NCI-H2196 treated with DMSO at 0.1 percent for 48 hours (cell line): ENCODE measurements around the gene PDE4B.

Experiments used
- DNase-seq: peaks from one replicate; lab custom pipeline; 2025; ENCODE audit not compliant: unreplicated experiment; lab: John Stamatoyannopoulos, UW

The PDE4B gene

GRCh38 chr1:66172272-66172671 lies 379.6 kb downstream of the PDE4B start:
- DNase-seq = no peak

DNA sequence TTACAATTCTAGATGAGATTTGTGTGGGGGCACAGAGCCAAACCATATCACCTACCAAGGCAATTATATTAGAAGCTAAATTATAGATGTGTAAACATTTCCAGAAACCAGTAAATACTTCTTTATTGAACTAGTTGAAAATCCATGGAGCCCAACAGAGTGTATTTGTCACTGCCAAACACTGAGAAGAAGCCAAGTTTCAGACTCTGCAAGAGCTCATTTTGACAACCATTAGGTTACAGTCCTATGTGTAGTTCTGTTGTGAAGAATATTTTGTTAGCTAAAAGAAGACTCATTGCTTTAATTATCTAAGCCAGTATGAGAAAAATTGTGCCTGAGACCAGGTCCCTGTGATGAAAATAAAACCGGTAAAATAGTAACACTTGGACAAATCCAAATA lies 382.4 kb downstream of the PDE4B start:
- DNase-seq = no peak

DNA sequence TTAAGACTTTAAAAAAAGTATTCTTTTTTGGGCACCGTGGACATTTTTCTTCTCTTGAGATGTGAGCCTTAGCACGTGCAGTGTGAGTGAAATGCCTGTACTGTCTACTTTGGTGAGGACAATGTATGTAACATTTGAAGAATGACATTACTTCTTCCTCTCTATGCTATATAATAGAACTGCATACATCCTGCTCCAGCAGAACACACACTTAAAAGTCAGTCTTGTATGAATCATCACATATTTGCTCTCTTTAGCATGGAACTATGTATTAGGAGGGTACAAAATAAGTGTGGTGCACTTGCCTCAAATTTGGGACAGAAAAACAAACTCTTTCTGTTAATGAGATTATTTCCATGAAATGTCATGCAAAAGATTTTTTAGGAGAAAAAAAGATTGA lies 382.9 kb downstream of the PDE4B start:
- no peak for DNase-seq

- DNase-seq = no peak
Observed at GRCh38 chr1:66176012-66176715, 383.5 kb downstream of the PDE4B start.

GRCh38 chr1:66176832-66177231 lies 384.1 kb downstream of the PDE4B start:
- no peak for DNase-seq

DNA sequence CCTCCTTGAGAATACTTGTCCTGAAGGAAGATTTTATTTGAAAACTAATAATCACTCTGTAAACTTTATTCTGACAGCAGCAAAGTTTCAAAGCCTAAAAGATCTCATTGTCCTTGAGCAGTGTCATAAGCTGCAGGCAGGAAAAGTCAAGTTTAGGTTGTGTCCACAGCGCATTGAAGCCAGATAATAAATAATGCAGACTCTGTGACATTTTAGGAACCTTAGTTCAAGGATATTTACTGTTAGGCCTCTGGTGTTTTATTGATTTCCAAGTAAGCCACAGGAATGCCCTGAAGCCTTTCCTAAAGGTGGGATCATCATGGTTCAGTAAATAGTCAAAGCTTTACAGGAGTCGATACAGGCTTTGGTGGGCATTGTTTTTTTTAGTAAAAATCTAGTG lies 384.8 kb downstream of the PDE4B start:
- DNase-seq = no peak

- no peak for DNase-seq
Observed at GRCh38 chr1:66182026-66182425, 389.3 kb downstream of the PDE4B start.

DNA sequence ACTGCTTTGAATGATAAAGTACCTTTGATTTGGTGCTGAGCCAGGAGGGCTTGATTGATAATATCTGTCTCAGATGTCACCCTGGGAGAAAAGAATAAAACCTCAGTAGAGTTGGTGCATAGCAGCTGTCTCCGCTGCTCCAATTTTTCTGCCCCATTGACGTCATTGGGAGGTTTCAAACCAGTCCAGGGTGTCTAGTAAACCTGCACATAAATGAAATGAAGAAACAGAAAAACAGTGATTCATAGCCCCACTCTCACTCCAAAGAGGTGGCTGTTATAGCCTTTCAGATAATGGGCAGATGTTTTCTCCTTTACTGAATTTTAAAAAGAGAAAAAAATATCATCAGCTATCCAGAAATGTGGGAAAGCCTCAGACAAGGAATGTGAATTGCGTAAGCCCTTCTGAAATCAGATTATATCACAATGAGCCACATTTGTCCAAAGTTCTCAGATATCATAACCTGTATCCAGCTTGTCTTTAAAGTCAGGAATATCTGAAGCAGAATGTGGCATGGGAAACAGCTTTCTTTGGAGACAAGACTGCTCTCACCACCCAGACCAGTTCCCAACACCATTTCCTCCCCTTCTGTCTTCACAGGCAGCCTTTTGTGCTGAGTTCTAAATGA lies 390.0 kb downstream of the PDE4B start:
- no peak for DNase-seq

DNA sequence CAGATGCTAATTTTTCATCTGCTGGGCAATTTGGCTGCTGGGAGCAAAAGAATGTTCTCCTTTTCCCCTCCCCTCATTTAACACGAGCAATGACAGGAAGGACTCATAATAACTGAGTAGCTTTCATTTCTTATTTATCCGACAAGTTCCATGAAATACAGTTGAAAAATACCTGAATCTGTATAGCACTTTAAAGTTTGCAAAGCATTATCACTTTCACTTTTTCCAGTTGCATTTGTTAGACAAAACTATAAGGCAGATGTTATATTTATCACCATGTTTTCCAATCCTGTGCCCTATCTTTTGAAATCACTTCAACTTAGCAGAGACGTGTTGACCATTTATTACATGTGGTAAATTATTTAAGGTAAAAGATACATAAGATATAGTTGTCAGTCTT lies 390.7 kb downstream of the PDE4B start:
- no peak for DNase-seq

GRCh38 chr1:66197120-66197519 lies 404.4 kb downstream of the PDE4B start:
- DNase-seq = no peak

- no peak for DNase-seq
Observed at GRCh38 chr1:66197785-66198184, 405.1 kb downstream of the PDE4B start.

- no peak for DNase-seq
Observed at GRCh38 chr1:66206563-66207144, 414.0 kb downstream of the PDE4B start.

DNA sequence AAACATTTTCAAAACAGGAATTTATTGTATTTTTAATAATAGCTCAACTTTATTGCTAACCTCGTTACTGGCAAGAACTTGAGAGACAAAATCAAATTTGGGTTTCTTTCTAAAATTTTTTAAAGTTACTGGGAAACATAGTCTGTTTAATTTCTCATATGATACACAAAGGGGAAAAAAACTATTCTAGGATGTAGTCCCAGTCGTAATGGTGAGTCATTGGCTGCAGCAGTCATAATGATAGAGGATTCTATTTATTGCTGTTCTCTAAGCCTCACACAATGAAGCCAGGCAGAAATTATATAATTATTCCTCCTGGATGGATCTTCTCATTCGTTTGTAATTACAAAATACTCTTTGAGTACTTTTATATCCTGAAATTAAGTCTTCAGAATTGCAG lies 414.8 kb downstream of the PDE4B start:
- DNase-seq = no peak

DNA sequence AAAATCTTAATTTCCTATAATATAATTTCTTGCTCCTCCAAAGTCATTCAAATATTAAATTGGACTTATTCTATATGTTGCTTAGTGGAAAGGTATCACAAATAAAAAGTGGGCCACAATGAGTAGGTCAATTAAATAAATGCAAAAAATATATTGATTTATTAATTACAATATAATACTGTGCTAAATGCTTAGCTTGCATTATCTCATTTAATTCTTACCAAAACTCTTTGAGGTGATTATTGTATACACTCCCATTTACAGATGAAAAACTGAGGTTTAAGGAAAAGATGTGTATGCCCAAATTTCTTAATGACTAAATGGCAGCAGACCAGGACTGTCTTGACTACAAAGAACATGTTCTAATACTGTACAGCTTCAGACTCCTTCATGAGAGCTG lies 415.9 kb downstream of the PDE4B start:
- no peak for DNase-seq

GRCh38 chr1:66210635-66211244 lies 418.0 kb downstream of the PDE4B start:
- no peak for DNase-seq

- DNase-seq = no peak
Observed at GRCh38 chr1:66211521-66211920, 418.8 kb downstream of the PDE4B start.

DNA sequence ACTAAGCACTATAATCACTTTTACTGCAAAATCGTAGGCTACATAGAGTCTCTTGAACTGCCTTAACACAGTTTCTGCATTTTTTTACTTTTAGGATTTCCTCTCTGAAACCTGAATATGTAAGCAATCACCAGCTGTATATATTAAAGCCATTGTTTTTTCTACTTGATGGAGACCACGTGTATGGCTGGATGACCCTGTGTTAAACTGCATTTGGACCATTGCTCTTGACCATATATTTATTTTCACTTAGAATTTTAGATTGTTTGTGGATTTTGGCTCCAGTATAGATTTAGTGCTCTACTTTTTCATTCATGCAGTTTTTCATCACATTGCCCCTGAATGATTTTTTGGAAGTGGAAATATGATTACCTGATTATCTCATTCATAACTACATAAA lies 420.8 kb downstream of the PDE4B start:
- no peak for DNase-seq

GRCh38 chr1:66214901-66215300 lies 422.2 kb downstream of the PDE4B start:
- no peak for DNase-seq

DNA sequence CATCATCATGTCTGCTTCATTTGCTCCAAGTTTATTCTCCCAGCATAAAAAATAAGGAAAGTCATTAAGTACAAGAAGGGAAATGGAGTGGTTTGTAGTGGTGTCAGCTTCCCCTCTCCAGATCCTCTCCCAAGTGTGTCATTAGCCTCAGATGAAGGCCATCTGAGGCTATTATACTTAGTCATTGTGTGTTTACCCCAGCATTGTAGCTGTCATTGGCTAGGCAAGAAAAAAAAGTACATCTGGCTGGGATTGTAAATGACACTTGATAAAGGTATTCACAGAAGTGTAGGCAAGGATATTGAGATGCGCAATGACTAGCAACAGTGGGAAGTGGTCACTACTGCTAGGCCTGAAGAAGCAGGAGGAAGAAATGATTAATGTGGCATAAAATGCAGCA lies 424.3 kb downstream of the PDE4B start:
- DNase-seq = no peak

DNA sequence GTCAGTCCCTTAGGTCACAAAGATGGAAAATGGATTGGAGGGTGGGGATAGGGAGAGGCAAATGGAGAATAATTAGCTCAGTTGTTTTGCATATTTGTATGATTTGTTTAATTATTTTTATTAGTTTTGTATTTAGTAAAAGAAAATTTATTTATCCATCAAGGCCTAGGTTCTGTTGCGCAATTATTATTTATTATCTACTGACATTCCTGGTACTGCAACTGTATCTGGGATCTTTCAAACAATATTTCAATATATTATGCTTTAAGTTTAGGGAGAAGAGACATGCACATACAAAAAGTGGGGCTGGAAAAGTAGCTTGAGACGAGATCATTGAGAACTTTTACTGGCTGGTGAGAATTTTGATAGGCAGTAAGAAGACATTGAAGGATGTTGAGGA lies 424.9 kb downstream of the PDE4B start:
- no peak for DNase-seq

DNA sequence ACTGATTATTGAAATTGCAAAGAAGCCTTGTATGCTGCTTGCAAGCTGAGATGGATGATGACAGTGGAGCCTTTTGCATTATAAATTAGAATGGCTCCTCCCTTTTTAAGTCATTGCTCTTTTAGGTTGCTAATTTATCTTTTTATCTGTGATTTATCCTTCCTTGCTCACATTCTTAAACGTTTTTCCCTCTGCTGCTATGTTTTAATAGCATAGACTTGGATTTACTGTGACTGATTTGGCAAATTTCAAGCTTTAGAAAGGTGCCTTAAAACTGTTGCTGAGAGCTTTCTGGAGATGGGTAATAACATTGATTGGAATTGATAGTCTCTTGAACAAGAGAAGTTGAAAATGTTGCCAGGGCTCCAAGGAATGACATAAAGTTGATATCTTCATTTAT lies 427.8 kb downstream of the PDE4B start:
- no peak for DNase-seq

GRCh38 chr1:66223681-66224080 lies 431.0 kb downstream of the PDE4B start:
- DNase-seq = no peak
